Measurements from ENCODE around the gene ZNF784.

DNA sequence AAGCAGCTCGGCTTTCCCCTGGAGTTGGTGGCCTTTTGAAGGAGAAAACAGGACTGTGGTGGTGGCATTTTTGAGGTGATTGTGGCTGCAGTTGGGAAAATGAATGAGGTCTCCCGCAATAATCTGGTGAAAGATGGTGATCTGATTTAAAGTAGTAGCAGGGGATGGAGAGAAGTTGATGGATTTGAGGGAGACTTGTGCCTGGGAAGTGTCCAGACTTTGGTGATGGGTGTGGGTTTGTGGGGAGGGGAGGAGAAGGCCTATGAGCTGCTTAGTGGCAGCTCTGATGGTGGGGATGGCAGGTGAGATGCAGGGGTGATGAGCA is 46.6 kb upstream of the ZNF784 start:
- TF ChIP-seq CTCF (IDR thresholded peaks at IDR 0.05) (no peak), POLR2A (IDR thresholded peaks at IDR 0.05) (no peak), EP300 (IDR thresholded peaks at IDR 0.05) (no peak)
